Gastroesophageal sphincter (tissue), 4 donors: ENCODE measurements around the gene KIF2C. TPM values are rescaled to one million over a fixed set of nuclear protein-coding genes. Genes with fewer than 3 reads are reported as not detected.

Experiments
- ATAC-seq: fragments of 150-250 bp; one replicate; pipeline ENCODE4 v1.9.1; 2016; ENCODE audit warnings: mild to moderate bottlenecking, moderate library complexity
- H3K27ac ChIP-seq, 4 donors: fragments of 200-600 bp; sonication (generic) in 3 of 4; 1 replicate in 3 of 4; 2 replicates in 1 of 4; pipeline ENCODE4 v1.5.1; 2016 to 2019
- H3K27me3 ChIP-seq: fragments of 200-600 bp; sonication (generic); one replicate; pipeline ENCODE4 v1.5.1; 2019
- H3K36me3 ChIP-seq, 2 donors: fragments of 200-600 bp; sonication (generic); one replicate each; pipeline ENCODE4 v1.5.1; 2019; ENCODE audit warnings: control low read depth in 1 of 2
- H3K4me1 ChIP-seq, 3 donors: fragments of 200-600 bp; sonication (generic); 1 replicate in 2 of 3; 2 replicates in 1 of 3; pipeline ENCODE4 v1.5.1; 2016 to 2019; ENCODE audit warnings: control low read depth in 2 of 3
- H3K4me3 ChIP-seq, 2 donors: fragments of 200-600 bp; sonication (generic); one replicate each; pipeline ENCODE4 v1.5.1; 2019; ENCODE audit warnings: mild to moderate bottlenecking in 1 of 2, moderate library complexity in 1 of 2
- H3K9me3 ChIP-seq, 3 donors: fragments of 200-600 bp; sonication (generic); one replicate each; pipeline ENCODE4 v1.5.1; 2017 to 2019; ENCODE audit warnings: control low read depth in 2 of 3
- CTCF ChIP-seq, 4 experiments: fragments of 200-600 bp in 2 of 4; fragments of 450-650 bp in 2 of 4; sonication (generic) in 1 of 4; IDR thresholded peaks; one replicate each; pipeline ENCODE4 v1.5.1; 2017 to 2019; ENCODE audit warnings: antibody characterized with exemption in 4 of 4, mild to moderate bottlenecking in 2 of 4, moderate library complexity in 2 of 4
- EP300 ChIP-seq: sonication (generic); formaldehyde crosslinking; IDR thresholded peaks from one replicate; pipeline ENCODE4 v1.6.1; 2017; ENCODE audit warnings: antibody characterized with exemption, mild to moderate bottlenecking
- POLR2A ChIP-seq, 2 donors: fragments of 450-650 bp; IDR thresholded peaks; one replicate each; pipeline ENCODE4 v1.6.1; 2017; ENCODE audit warnings: antibody characterized with exemption in 2 of 2, mild to moderate bottlenecking in 2 of 2, moderate library complexity in 1 of 2
- POLR2AphosphoS5 ChIP-seq: sonication (generic); formaldehyde crosslinking; IDR thresholded peaks from one replicate; pipeline ENCODE4 v1.6.1; 2017; ENCODE audit warnings: antibody characterized with exemption
- WGBS, 2 donors: methylation state at CpG; one replicate each; pipeline ENCODE4 v1.1.5; 2018; ENCODE audit warnings: low coverage in 1 of 2; 5-methylcytosine and 5-hydroxymethylcytosine counted together
- total RNA-seq, 4 donors: library from RNA; depleted of rRNA; stranded (reverse); fragments of >200 nt; gene quantifications; one replicate each; pipeline ENCODE4 v1.1.0, GENCODE V29; 2016

Gene KIF2C
- total RNA-seq, 4 donors from 2014 or later = 0.40 to 2.2 (median 0.72) TPM

GRCh38 chr1:44707959-44708831, 31.4 kb upstream of the KIF2C start:
- TF ChIP-seq CTCF (IDR thresholded peaks at IDR 0.05) (peak in 3 of 4 experiments; percentile 57 to 63 (median 58)), POLR2AphosphoS5 (no peak)
- Histone ChIP-seq H3K4me1 (peaks cover 0 to 8% (median 0%) of the 10 kb centered on the region in 3 donors), H3K27me3 (no peaks in the 10 kb centered on the region), H3K4me3 (no peak overlapping the region), H3K36me3 (no peaks in the 10 kb centered on the region), H3K9me3 (no peaks in the 10 kb centered on the region), H3K27ac (no peak overlapping the region)
- ATAC-seq = peak; percentile 71
- 11 to 25% methylated on average over 11 to 13 of the region's 15 CpGs for WGBS, 2 donors

- no peaks in the 10 kb centered on the region for H3K27me3 ChIP-seq
- no peaks in the 10 kb centered on the region for H3K9me3 ChIP-seq
- no peaks in the 10 kb centered on the region for H3K36me3 ChIP-seq
- H3K4me3 ChIP-seq = no peak overlapping the region
- ATAC-seq = no peak
- peaks cover 0 to 20% (median 0%) of the 10 kb centered on the region in 3 donors for H3K4me1 ChIP-seq
- no peak for TF ChIP-seq EP300
- TF ChIP-seq POLR2A (IDR thresholded peaks at IDR 0.05) = no peak
- TF ChIP-seq CTCF (IDR thresholded peaks at IDR 0.05) = no peak
- TF ChIP-seq POLR2AphosphoS5 = no peak
- H3K27ac ChIP-seq = no peak overlapping the region
- 54 to 71% methylated on average over 4 to 5 of the region's 6 CpGs for WGBS, 2 donors
Observed at GRCh38 chr1:44713321-44713781, 26.3 kb upstream of the KIF2C start.

- WGBS, 2 donors = 72 to 73% methylated on average over 4 to 7 of the region's 7 CpGs
- Histone ChIP-seq H3K27ac (no peak overlapping the region), H3K36me3 (no peaks in the 10 kb centered on the region), H3K4me3 (no peak overlapping the region), H3K27me3 (no peaks in the 10 kb centered on the region), H3K4me1 (peaks cover 0 to 20% (median 0%) of the 10 kb centered on the region in 3 donors), H3K9me3 (no peaks in the 10 kb centered on the region)
- TF ChIP-seq CTCF (IDR thresholded peaks at IDR 0.05) = no peak
- no peak for TF ChIP-seq POLR2A (IDR thresholded peaks at IDR 0.05)
- TF ChIP-seq EP300 = no peak
- no peak for TF ChIP-seq POLR2AphosphoS5
- no peak for ATAC-seq
Observed at GRCh38 chr1:44714532-44714931, 25.1 kb upstream of the KIF2C start.

GRCh38 chr1:44714944-44715571, 24.6 kb upstream of the KIF2C start:
- no peak for TF ChIP-seq EP300
- no peak for TF ChIP-seq POLR2AphosphoS5
- peak; percentile 73 to 89 (median 81) for TF ChIP-seq CTCF (IDR thresholded peaks at IDR 0.05)
- TF ChIP-seq POLR2A (IDR thresholded peaks at IDR 0.05) = no peak
- no peaks in the 10 kb centered on the region for H3K9me3 ChIP-seq
- peak; percentile 71 for ATAC-seq
- peaks cover 0 to 20% (median 0%) of the 10 kb centered on the region in 3 donors for H3K4me1 ChIP-seq
- H3K36me3 ChIP-seq = no peaks in the 10 kb centered on the region
- WGBS, 2 donors = 19 to 58% methylated on average over 2 to 3 of the region's 9 CpGs
- no peak overlapping the region for H3K4me3 ChIP-seq
- no peaks in the 10 kb centered on the region for H3K27me3 ChIP-seq
- H3K27ac ChIP-seq = no peak overlapping the region
